ENCODE measurements around the gene HSPB9. TPM values are rescaled to one million over a fixed set of nuclear protein-coding genes. Genes with fewer than 3 reads are reported as not detected.
"Not testable (repeated sequence)": the region's sequence is repeated elsewhere in the genome, so short reads cannot be mapped to it uniquely, and the experiment has no call there.

The HSPB9 gene
- total RNA-seq, 1 donor from 2014 or later, result not detected

- peaks cover 0 to 26% of the 10 kb centered on the region in 2 donors for H3K4me1 ChIP-seq
- intact Hi-C loops (cut with DNase I), result no loop called here
- TF ChIP-seq CTCF (IDR thresholded peaks at IDR 0.05), result no peak
- H3K9me3 ChIP-seq, result no peaks in the 10 kb centered on the region
- H3K36me3 ChIP-seq, result peaks cover 3 to 20% of the 10 kb centered on the region in 2 donors
- no peak overlapping the region for H3K4me3 ChIP-seq
- DNase-seq (ENCODE audit: low spot score in 2 of 2), result no peak
- no peak overlapping the region for H3K27ac ChIP-seq
- H3K27me3 ChIP-seq, result no peaks in the 10 kb centered on the region
Measured at GRCh38 chr17:42138749-42139492, 16.3 kb downstream of the HSPB9 start.

DNA sequence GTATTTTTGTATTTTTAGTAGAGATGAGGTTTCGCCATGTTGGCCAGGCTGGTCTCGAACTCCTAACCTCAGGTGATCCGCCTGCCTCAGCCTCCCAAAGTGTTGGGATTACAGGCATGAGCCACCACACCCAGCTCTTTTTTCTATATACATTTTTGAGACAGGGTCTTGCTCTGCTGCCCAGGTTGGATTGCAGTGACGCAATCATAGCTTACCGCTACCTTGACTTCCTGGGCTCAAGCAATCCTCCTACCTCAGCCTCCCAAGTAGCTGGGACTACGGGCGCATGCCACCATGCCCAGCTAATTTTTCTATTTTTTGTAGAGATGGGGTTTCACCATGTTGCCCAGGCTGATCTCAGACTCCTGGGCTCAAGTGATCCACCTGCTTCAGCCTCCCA lies 18.1 kb downstream of the HSPB9 start:
- H3K4me1 ChIP-seq, result peaks cover 0 to 24% of the 10 kb centered on the region in 2 donors

DNA sequence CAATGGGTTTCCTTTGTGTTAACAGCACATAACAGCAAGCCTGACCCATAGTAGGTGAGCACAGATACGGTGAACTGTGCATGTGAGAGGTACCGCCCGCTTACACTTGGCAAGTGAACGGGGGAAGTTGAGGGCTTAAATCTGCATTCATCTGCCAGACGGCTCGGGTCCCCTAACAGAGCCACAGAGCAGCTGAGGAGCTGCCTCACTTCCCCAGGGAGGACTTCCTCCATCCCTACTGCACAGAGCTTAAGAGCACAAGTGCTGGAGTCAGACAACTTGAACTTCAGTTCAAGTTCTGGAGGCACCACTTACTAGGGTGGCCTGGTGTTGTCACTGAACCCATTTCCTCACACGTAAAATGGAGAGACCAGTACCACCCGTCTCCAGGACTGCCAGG lies 18.8 kb downstream of the HSPB9 start:
- intact Hi-C loops (cut with DNase I), result no loop called here
- peaks cover 0 to 24% of the 10 kb centered on the region in 2 donors for H3K4me1 ChIP-seq

More for the DNA sequence above, 18.1 kb downstream of the HSPB9 start:
- H3K4me3 ChIP-seq; H3K27me3 ChIP-seq; H3K9me3 ChIP-seq; DNase-seq (ENCODE audit: low spot score in 2 of 2); intact Hi-C loops (cut with DNase I): not testable (repeated sequence)
- Histone ChIP-seq H3K27ac (peak overlapping the region in 1 of 2 donors; percentile 56), H3K36me3 (peaks cover 3 to 27% of the 10 kb centered on the region in 2 donors)

GRCh38 chr17:42142371-42142896 lies 19.8 kb downstream of the HSPB9 start:
- no peak for DNase-seq (ENCODE audit: low spot score in 2 of 2)
- intact Hi-C loops (cut with DNase I), result no loop called here
- Histone ChIP-seq H3K4me1 (peaks cover 0 to 24% of the 10 kb centered on the region in 2 donors), H3K36me3 (peaks cover 16 to 29% of the 10 kb centered on the region in 2 donors), H3K4me3 (no peak overlapping the region), H3K27ac (peak overlapping the region; percentile 45 to 56), H3K27me3 (no peaks in the 10 kb centered on the region), H3K9me3 (no peaks in the 10 kb centered on the region)
- TF ChIP-seq CTCF (IDR thresholded peaks at IDR 0.05), result no peak

More for the DNA sequence above, 18.8 kb downstream of the HSPB9 start:
- DNase-seq (ENCODE audit: low spot score in 2 of 2), result no peak
- no peak for TF ChIP-seq CTCF (IDR thresholded peaks at IDR 0.05)
- Histone ChIP-seq H3K4me3 (no peak overlapping the region), H3K36me3 (peaks cover 5 to 28% of the 10 kb centered on the region in 2 donors), H3K27ac (peak overlapping the region; percentile 45 to 56), H3K27me3 (no peaks in the 10 kb centered on the region), H3K9me3 (no peaks in the 10 kb centered on the region)

DNA sequence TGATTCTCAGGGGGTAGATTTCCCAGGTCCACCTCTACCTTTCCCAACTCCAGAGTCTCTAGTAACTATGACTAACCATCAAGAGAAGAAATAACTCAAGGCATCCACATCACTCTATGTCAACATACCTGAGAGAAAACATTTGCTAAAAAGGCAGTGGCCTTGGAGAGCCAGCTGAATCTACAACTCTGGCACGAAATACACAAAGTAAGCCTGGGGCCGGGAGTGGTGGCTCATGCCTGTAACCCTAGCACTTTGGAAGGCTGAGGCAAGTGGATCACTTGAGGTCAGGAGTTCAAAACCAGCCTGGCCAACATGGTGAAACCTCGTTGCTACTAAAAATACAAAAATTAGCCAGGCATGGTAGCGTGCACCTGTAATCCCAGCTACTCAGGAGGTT lies 20.5 kb downstream of the HSPB9 start:
- peak overlapping the region in 1 of 2 donors; percentile 27 for H3K27ac ChIP-seq
- intact Hi-C loops (cut with DNase I); H3K27me3 ChIP-seq; H3K4me3 ChIP-seq; H3K9me3 ChIP-seq; DNase-seq (ENCODE audit: low spot score in 2 of 2): not testable (repeated sequence)
- H3K36me3 ChIP-seq, result peaks cover 21 to 32% of the 10 kb centered on the region in 2 donors
- peaks cover 0 to 24% of the 10 kb centered on the region in 2 donors for H3K4me1 ChIP-seq

DNA sequence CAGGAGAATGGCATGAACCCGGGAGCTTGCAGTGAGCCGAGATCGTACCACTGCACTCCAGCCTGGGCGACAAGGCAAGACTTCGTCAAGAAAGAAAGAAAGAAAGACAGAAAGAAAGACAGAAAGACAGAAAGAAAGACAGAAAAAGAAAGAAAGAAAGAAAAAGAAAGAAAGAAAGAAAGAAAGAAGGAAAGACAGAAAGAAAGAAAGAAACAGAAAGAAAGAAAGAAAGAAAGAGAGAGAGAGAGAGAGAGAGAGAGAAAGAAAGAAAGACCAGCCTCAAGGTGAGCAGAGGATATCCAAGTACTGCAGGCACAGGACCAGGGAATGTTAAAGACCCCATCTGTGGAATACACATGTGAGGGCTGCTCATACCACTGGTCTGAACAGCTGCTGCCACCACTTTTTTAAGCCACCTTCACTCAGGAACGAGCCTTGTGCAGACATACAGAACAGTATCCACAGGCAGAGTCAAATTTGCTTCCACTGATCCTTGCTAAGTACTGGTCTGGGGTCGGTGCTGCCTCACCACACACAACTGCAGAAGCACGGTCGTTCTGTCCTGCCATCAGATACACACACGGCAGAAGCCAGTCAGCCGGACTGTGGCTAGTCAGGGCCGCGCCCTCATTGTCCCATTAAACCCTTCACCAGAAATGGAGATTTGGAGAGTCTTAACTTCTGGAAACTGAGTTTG lies 24.5 kb downstream of the HSPB9 start:
- H3K36me3 ChIP-seq, result peaks cover 29 to 35% of the 10 kb centered on the region in 2 donors
- no peak for DNase-seq (ENCODE audit: low spot score in 2 of 2)
- H3K4me1 ChIP-seq, result peaks cover 0 to 15% of the 10 kb centered on the region in 2 donors

More for the DNA sequence above, 24.5 kb downstream of the HSPB9 start:
- intact Hi-C loops (cut with DNase I), result no loop called here
- Histone ChIP-seq H3K27ac (no peak overlapping the region), H3K4me3 (no peak overlapping the region), H3K9me3 (no peaks in the 10 kb centered on the region), H3K27me3 (no peaks in the 10 kb centered on the region)
- no peak for TF ChIP-seq CTCF (IDR thresholded peaks at IDR 0.05)

Data from ascending aorta (tissue), 2 donors.